Stimulated activated naive CD4-positive, alpha-beta T cell (primary cell): ENCODE results near the gene BAZ1A.
"Not testable (repeated sequence)": the region's sequence is repeated elsewhere in the genome, so short reads cannot be mapped to it uniquely, and the experiment has no call there.

Source experiments
- DNase-seq, 6 experiments: peaks; one replicate each; lab custom pipeline; 2025; lab: John Stamatoyannopoulos, UW

Gene BAZ1A

GRCh38 chr14:34853041-34853440, 22.1 kb downstream of the BAZ1A start:
- DNase-seq = no peak

DNA sequence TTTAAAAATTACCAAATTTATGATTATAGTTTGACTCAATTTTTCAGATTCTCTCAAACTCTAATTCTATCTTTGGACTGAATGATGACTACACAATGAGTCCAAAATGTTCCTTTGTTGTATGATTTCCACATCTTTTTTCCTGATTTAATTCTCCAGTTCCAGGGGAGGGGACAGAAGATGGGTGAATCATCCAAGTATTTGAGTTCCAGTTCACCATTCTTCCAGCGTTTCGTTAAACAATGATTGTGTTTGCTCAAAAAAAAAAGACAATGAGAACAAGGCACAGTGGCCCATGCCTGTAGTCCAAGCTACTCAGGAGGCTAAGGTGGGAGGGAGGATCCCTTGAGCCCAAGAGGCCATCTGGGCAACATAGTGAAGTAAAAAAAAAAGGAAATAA, 23.8 kb downstream of the BAZ1A start:
- DNase-seq = no peak

DNA sequence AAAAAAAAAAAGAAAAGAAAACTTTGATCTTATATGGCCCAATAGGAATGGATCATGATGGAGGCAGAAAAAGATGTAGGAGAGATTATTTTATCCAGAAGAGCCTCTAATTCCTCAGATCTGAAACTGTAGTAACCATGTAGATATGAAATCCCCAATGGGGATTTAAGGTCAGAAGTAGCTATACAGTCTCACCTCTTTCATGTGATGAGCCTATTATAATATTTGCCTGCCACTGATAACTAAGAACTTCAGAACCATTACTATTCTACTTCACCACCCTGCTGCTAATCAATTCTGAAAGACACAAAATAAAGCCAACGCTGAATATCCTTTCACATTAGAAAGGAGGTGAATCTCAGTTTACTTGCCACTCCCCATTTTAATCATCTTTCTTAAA, 29.3 kb downstream of the BAZ1A start:
- no peak for DNase-seq

GRCh38 chr14:34843011-34843554, 32.1 kb downstream of the BAZ1A start:
- DNase-seq = no peak

DNA sequence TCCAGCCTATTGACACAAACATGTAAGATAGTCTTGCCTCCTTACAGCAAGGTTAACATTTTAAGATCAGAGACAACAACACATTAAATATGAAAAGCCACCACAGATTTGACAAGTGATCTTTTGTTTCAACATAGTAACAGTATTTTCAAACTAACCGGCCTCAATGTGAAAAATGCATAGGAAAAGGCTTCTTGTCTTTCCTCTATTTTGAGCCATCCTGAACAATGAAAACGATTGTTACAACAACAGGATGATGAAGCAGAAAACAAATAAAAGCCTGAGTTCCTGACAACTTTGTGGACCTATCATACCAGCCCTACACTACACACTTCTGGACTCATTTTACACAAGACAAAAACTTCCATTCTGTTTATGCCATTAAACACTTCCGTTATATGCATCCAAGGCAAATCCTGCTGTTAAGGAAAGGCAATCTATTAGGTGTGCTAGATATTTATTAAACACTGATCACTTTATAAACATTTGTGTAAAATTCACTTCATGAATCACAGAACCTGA, 37.3 kb downstream of the BAZ1A start:
- no peak for DNase-seq

DNA sequence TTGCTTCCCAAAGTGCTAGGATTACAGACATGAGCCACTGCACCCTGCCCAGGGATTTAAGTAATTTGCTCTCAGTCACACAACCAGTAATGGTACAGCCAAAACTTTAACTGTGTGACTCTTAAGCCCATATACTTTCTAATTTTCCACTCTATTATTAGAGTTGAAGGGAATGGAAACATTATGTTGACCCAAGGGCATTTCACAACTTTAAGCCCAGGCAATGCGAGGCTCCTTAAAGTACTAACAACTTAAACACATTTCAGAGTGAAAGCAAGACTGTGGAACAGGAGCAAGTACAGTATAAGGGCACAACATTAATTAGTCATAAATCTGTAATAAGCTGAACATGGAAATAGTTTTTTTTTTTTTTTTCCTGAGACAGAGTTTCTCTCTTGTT, 39.8 kb downstream of the BAZ1A start:
- DNase-seq = no peak

- peak in 3 of 6 experiments; percentile 24 to 32 (median 26) for DNase-seq
These were observed 41.3 kb downstream of the BAZ1A start for GRCh38 chr14:34833549-34834523.

DNA sequence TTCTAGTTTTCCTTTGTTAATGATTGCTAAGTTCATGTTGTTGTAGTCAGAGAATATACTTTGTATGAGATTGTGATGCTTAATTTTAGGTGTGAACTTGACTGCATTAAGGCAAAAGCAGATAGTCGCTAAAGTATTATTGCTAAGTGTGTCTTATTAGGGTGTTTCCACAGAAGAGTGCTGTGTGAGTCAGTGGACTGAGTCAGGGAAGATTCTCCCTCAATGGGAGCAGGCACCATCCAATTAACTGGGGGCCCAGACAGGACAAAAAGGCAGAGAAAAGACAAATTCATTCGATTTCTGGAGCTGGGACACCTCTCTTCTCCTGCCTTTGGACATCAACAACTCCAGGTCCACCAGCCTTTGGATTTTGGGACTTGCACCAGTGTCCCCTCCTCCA, 48.5 kb downstream of the BAZ1A start:
- DNase-seq = no peak

- no peak for DNase-seq
These were observed 50.3 kb downstream of the BAZ1A start for GRCh38 chr14:34824826-34825225.

- no peak for DNase-seq
These were observed 50.9 kb downstream of the BAZ1A start for GRCh38 chr14:34824256-34824655.

DNA sequence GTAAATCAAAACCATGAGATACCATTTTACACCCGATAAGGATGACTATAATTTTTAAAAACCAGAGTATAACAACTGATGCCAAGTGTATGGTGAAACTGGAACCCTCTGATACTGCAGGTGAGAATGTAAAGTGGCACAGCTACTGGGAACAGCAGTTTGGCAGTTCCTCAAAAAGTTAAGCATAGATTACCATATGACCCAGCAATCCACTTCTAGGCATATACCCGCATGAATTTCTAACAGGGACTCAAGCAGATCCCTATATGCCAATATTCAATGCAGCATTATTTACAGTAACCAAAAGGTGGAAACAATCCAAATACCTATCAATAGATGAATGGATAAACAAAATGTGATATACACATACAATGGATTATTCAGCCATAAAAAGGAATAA, 57.4 kb downstream of the BAZ1A start:
- DNase-seq = no peak

- no peak for DNase-seq
These were observed 65.1 kb downstream of the BAZ1A start for GRCh38 chr14:34810028-34810427.

DNA sequence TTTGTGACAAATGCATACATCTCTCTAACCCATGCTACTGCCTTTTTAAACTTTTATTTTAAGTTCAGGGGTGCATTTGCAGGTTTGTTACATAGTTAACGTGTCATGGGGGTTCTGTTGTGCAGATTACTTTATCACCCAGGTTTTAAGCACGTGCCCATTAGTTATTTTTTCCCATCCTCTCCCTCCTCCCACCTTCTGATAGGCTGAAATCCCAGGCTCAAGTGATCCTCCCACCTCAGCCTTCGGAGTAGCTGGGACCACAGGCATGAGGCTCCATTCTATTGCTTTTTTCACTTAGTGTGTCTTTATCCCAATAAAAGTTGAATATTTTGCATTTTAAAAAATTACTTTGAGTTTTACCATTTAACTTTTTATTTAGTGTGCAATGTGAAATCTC, 68.9 kb downstream of the BAZ1A start:
- no peak for DNase-seq

DNA sequence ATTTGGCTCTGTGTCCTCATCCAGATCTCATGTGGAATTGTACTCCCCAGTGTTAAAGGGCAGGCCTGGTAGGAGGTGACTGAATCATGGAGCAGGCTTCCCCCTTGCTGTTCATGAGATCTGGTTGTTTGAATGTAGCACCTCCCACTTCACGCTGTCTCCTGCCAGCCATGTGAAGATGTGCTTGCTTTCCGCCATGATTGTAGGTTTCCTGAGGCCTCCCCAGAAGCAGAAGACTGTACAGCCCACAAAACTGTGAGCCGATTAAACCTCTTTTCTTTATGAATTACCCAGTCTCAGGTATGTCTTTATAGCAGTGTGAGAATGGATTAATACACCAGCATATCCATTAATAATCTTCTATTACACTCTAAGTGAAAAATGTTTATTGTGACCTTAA, 70.2 kb downstream of the BAZ1A start:
- no peak for DNase-seq

DNA sequence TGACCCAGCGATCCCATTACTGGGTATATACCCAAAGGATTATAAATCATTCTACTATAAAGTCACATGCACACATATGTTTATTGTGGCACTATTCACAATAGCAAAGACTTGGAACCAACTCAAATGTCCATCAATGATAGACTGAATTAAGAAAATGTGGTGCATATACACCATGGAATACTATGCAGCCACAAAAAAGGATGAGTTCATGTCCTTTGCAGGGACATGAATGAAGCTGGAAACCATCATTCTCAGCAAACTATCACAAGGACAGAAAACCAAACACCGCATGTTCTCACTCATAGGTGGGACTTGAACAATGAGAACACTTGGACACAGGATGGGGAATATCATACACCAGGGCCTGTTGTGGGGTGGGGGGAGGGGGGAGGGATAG, 76.3 kb downstream of the BAZ1A start:
- not testable (repeated sequence) for DNase-seq

- no peak for DNase-seq
These were observed 77.2 kb downstream of the BAZ1A start for GRCh38 chr14:34797747-34798583.

- no peak for DNase-seq
These were observed 78.3 kb downstream of the BAZ1A start for GRCh38 chr14:34796902-34797301.

DNA sequence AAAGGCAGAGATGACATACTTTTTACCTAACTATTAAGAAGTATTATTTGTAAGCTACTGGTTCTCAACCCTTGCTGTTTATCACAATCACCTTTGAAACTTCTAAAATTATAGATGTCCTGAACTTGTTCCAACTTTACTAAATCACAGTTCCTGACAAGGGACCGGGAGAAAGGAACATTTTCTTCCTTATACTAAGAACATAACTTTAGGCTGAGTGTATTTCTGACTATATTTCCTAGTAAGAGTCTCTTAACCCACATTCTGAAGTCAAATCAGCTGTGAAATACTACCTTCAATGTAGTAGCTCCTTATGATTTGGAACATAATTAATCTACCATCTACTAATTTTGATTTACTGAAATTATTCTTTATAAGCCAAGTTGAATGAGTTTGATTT, 80.2 kb downstream of the BAZ1A start:
- no peak for DNase-seq

DNA sequence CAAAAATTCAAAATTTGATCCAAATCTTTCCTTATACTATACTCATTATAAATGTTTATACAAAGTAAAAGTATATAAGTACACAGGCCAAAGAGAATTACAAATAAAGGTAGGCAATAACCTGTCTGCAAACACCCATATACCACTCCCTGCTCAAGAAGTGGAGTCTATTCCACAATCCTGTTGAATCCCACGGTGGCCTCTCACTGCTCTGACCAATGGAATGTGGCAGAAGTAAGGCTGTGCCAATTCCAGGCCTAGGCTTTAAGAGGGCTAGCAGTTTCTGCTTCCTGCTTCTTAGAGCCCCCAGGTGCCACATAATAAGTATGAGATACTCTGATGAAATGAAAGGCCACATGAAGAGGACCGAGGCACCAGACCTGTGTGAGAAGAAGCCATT, 80.9 kb downstream of the BAZ1A start:
- no peak for DNase-seq

GRCh38 chr14:34792598-34792997, 82.6 kb downstream of the BAZ1A start:
- no peak for DNase-seq

DNA sequence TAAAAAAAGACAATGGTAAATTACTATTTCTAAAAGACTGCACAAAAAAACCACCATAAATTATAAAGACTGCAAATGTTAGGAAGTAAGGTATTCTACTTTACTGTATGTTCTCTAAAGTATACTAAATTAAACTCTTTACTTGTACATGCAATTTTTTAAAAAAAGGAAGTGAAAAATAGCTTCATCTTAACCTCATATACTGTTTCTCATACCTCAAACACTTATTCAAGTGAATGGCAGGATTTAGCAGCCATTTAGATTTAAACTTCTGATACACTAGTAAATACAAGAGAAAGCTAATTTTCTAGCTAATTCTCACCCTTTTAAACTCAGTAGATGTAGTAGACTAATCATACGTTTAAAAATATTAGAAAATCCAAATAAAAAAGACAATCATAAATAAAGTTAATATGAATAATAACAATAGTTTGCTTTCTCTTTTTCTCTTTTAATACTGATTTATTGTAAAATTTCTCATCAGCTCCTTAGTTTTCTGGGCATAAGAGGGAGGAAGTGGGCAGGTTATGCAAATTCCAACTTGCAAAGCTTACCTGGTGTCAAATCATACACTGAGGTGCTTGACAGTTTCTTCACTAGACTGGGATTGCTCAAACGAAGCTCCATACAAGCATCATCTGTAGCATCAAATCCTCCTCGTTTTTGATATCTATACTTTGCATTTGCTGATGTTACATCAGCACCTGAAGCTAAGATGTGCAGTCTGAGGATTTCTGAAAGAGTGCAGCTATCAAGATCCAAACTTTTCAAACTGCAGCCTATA, 89.7 kb downstream of the BAZ1A start:
- no peak for DNase-seq

GRCh38 chr14:34782031-34782430, 93.1 kb downstream of the BAZ1A start:
- no peak for DNase-seq
